Activated CD4-positive, alpha-beta T cell treated with anti-CD3 and anti-CD28 coated beads, Interleukin-2, amount 10 ng/mL, durations not matched to agents 24 days and 14 days (primary cell): ENCODE measurements around the gene KIAA0319L. TPM values are rescaled to one million over a fixed set of nuclear protein-coding genes. Genes with fewer than 3 reads are reported as not detected.
"Not testable (repeated sequence)": the region's sequence is repeated elsewhere in the genome, so short reads cannot be mapped to it uniquely, and the experiment has no call there.

ENCODE experiments used
- DNase-seq: peaks from one replicate; pipeline ENCODE4 v3.0.0; 2022
- H3K27ac Mint-ChIP-seq: one replicate; pipeline ENCODE4 v1.8.0; 2022; ENCODE audit warnings: mild to moderate bottlenecking, mixed read lengths
- H3K27me3 Mint-ChIP-seq: one replicate; pipeline ENCODE4 v1.8.0; 2022; ENCODE audit warnings: mixed read lengths
- H3K36me3 Mint-ChIP-seq: one replicate; pipeline ENCODE4 v1.8.0; 2022; ENCODE audit warnings: low read depth, mild to moderate bottlenecking, mixed read lengths
- H3K4me1 Mint-ChIP-seq: one replicate; pipeline ENCODE4 v1.8.0; 2021; ENCODE audit warnings: mixed read lengths
- H3K4me3 Mint-ChIP-seq: one replicate; pipeline ENCODE4 v1.8.0; 2022; ENCODE audit warnings: mild to moderate bottlenecking, moderate library complexity, mixed read lengths
- H3K9me3 Mint-ChIP-seq: one replicate; pipeline ENCODE4 v1.8.0; 2021; ENCODE audit warnings: mixed read lengths
- intact Hi-C: fragments of 100-400 bp; cut with micrococcal nuclease; formaldehyde crosslinking; loops from one replicate; pipeline ENCODE4 v1.15.1; 2023
- total RNA-seq: library from RNA; stranded (reverse); gene quantifications from 2 replicates; pipeline ENCODE4 v1.2.3, GENCODE V29; 2022

The KIAA0319L gene
- total RNA-seq, 1 donor from 2014 or later = 35.2 TPM

DNA sequence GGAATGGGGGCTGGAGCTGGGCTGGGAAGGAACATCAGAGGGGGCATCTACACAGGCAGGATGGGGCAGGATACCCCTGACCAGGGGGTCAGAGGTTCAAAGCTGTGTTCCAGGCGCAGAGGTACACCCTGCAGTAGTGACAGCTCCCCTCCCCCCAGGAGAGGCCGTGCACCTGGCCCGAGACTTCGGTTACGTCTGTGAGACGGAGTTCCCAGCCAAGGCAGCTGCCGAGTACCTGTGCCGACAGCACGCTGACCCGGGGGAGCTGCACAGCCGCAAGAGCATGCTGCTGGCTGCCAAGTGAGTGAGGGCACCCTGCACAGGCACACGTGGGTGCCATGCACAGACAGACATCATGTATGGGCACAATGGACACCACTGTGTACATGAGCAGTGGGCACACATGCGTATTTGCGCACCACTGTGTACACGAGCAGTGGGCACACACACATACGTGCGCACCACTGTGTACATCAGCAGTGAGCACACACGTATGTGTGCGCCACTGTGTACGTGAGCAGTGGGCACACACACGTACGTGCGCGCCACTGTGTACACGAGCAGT lies 33.4 kb upstream of the KIAA0319L start:
- no peaks in the 10 kb centered on the region for H3K36me3 Mint-ChIP-seq
- H3K27ac Mint-ChIP-seq = no peak overlapping the region
- peaks cover 6% of the 10 kb centered on the region for H3K4me1 Mint-ChIP-seq
- H3K4me3 Mint-ChIP-seq = no peak overlapping the region
- H3K9me3 Mint-ChIP-seq = no peaks in the 10 kb centered on the region
- no peaks in the 10 kb centered on the region for H3K27me3 Mint-ChIP-seq
- intact Hi-C loops = no loop called here
- DNase-seq = no peak

DNA sequence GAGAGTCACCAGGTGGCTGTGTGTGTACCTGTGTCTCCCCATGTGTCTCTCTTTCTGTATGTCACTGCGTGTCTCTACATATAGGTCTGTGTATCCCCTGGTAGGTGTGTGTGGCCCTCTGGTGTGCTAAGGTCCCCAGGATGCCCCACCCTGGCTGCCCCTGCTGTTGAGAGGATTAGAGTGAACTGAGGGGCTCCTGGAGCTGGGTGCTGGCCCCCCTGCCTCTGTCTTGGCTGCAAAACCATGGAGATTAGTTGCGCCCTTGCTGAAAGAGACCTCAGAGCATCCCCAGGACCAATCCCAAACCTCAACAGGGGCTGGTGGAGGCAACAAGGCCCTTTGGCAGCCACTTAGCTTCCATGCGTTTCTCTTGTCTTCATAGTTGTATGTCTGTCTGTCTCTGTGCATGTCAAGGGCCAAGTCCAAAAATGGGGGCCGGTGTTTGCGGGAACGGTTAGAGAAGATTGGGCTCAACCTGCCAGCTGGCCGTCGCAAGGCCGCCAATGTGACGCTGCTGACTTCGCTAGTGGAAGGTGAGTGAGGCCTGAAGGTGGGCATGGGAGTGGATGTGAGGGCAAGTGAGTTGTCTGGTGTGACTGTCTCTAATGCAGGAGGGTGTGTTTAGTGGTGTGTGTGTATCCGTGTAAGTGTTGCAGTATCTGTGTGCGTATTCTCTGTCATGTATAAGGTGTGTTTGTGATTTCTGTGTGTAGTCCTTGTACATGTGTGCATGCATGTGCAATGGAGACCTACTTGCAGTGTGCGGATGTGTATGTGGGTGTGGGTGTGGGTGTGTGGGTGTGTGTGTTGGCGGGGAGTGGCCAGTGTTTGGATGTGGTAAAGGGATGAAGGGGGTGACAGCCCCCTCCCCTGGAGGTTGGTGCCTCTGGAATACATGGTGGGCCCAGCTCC lies 32.6 kb upstream of the KIAA0319L start:
- Mint-ChIP-seq H3K27me3 (no peaks in the 10 kb centered on the region), H3K27ac (peak overlapping the region; percentile 29), H3K4me1 (peaks cover 6% of the 10 kb centered on the region), H3K9me3 (no peaks in the 10 kb centered on the region), H3K4me3 (no peak overlapping the region), H3K36me3 (no peaks in the 10 kb centered on the region)
- no peak for DNase-seq
- intact Hi-C loops = no loop called here

DNA sequence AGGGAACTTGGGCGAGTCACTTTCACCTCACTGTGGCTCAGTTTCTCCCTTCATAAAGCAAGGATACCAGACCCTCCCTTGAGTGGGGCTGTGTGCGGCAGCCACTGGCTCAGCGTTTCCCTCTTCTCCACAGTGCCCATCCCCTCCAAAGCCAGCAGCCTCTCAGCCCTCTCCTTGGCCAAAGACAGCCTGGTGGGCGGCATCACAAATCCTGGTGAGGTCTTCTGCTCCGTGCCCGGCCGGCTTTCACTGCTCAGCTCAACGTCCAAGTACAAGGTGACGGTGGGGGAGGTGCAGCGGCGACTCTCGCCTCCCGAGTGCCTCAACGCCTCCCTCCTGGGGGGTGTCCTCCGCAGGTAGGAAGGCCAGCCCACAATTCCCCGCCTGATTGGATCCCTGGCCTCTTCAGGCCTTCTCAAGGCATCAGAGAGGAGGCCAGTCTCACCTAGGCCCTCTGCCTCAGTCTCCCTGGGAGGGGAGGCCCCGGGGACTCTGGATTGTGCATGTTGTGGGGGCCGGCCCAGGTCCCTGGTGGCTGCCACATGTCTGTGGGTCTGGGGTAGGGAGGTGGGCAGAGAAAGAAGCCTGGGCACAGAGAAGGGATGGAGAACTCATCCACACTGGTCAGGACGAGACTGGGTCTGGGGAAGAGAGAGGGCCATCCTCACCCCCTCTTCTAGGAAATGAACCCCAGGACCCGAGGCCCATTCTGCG lies 31.2 kb upstream of the KIAA0319L start:
- Mint-ChIP-seq H3K27ac (no peak overlapping the region), H3K27me3 (no peaks in the 10 kb centered on the region), H3K4me1 (peaks cover 5% of the 10 kb centered on the region), H3K4me3 (no peak overlapping the region), H3K36me3 (no peaks in the 10 kb centered on the region), H3K9me3 (no peaks in the 10 kb centered on the region)
- DNase-seq = no peak
- intact Hi-C loops = no loop called here

DNA sequence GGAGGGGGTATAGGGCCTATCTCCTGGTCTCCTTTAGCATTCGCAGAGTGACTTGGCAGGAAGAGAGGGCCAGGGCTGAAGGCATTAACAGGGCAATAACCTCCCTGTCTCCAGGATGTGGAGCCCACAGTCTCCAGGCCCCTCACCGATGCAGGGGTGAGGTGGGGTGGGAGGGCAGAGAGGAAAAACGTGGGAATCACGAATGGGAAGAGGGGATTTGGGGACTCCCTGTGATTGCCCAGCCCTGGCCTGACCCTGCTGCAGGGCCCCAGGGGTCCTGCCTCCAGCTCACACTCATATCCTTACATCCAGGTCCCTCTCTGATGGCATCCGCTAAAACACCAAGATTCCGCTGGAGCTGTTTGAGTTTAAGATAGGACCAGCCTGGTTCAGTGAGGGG lies 30.5 kb upstream of the KIAA0319L start:
- H3K4me3 Mint-ChIP-seq = no peak overlapping the region
- H3K4me1 Mint-ChIP-seq = peaks cover under 1% of the 10 kb centered on the region
- H3K9me3 Mint-ChIP-seq = no peaks in the 10 kb centered on the region
- intact Hi-C loops = no loop called here
- H3K27me3 Mint-ChIP-seq = no peaks in the 10 kb centered on the region
- DNase-seq = no peak
- no peak overlapping the region for H3K27ac Mint-ChIP-seq
- no peaks in the 10 kb centered on the region for H3K36me3 Mint-ChIP-seq

DNA sequence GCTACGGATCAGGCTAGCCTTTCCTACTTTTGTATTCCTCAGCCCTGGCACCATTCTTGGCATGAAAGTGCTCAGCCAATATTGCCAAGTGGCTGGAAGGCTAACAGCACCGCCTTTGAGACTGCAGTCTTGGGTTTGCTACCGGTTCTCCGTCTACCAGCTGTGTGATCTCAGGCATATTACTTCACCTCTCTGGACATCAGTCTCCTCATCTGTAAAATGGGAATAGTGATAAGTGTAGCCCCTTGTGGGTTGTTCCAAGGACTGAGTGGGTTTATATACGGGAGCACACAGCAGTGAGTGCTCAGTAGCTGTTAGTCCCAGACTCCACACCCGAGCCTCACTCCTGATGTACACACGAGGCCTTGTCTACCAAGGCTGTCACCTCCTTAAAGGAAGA lies 29.6 kb upstream of the KIAA0319L start:
- DNase-seq = no peak
- H3K27me3 Mint-ChIP-seq = no peaks in the 10 kb centered on the region
- no peaks in the 10 kb centered on the region for H3K4me1 Mint-ChIP-seq
- intact Hi-C loops = no loop called here
- no peak overlapping the region for H3K27ac Mint-ChIP-seq
- H3K9me3 Mint-ChIP-seq = no peaks in the 10 kb centered on the region
- H3K36me3 Mint-ChIP-seq = no peaks in the 10 kb centered on the region
- no peak overlapping the region for H3K4me3 Mint-ChIP-seq

DNA sequence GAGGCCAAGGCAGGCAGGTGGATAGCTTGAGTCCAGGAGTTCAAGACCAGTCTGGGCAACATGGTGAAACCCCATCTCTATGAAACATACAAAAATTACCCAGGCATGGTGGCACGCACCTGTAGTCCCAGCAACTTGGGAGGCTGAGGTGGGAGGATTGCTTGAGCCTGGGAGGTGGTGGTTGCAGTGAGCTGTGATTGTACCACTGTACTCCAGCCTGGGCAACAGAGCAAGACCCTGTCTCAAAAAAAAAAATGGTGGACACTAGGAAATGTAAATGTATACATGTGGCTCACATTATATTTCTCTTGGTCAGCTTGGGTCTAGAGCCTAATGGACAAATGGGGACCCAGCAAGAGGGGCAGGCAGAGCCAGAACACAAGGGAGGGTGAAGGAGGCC lies 28.6 kb upstream of the KIAA0319L start:
- H3K36me3 Mint-ChIP-seq, H3K4me3 Mint-ChIP-seq, H3K4me1 Mint-ChIP-seq, intact Hi-C loops, H3K27ac Mint-ChIP-seq, H3K27me3 Mint-ChIP-seq, H3K9me3 Mint-ChIP-seq, DNase-seq: not testable (repeated sequence)

DNA sequence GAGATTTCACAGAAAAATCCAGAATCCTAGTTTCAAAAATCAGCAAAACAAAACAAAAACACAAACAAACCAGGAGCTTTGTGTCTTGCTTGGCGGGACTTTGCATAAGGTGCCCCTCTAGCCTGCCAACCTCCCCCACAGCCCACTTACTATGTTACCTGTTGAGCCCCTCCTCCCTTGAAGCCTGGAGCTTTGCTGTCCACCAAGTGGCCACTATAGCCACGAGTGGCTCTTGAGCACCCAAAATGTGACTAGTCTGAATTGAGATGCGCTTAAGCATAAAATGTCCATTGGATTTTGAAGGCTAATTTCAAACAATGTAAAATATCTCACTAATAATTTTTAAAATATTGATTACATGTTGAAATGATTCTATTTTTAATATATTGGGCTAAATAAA lies 28.1 kb upstream of the KIAA0319L start:
- Mint-ChIP-seq H3K27me3 (no peaks in the 10 kb centered on the region), H3K4me1 (no peaks in the 10 kb centered on the region), H3K4me3 (no peak overlapping the region), H3K27ac (no peak overlapping the region), H3K9me3 (no peaks in the 10 kb centered on the region), H3K36me3 (no peaks in the 10 kb centered on the region)
- DNase-seq = no peak
- intact Hi-C loops = no loop called here

DNA sequence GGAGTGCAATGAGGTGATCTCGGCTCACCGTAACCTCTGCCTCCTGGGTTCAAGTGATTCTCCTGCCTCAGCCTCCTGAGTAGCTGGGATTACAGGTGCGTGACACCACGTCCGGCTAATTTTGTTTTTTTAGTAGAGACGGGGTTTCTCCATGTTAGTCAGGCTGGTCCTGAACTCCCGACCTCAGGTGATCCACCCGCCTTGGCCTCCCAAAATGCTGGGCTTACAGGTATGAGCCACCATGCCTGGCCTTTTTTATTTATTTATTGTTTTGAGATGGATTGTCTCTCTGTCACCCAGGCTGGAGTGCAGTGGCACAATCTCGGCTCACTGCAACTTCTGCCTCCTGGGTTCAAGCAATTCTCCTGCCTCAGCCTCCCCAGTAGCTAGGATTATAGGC lies 24.4 kb upstream of the KIAA0319L start:
- H3K36me3 Mint-ChIP-seq, H3K27ac Mint-ChIP-seq, intact Hi-C loops, DNase-seq, H3K4me1 Mint-ChIP-seq, H3K27me3 Mint-ChIP-seq, H3K9me3 Mint-ChIP-seq, H3K4me3 Mint-ChIP-seq: not testable (repeated sequence)

DNA sequence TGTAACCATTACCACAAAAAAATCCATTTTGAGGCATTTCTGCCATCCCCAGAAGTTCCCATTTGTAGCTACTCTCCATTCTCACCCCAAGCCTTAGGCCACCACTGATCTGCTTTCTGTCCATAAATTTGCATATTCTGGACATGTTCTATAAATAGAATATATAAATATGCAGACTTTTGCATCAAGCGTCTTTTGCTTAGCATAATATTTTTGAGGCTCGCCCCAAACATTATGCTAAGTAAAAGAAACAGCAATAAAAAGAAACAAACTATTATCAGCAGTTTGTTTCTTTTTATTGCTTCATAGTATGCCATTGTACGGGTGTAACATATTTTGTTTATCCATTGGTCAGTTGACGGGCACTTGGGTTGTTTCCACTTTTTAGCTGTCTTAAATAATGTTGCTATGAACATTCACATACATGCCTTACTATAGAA lies 23.8 kb upstream of the KIAA0319L start:
- H3K36me3 Mint-ChIP-seq = peaks cover 1% of the 10 kb centered on the region
- H3K4me1 Mint-ChIP-seq = peaks cover 14% of the 10 kb centered on the region
- peaks cover 6% of the 10 kb centered on the region for H3K27me3 Mint-ChIP-seq
- H3K27ac Mint-ChIP-seq = no peak overlapping the region
- no peaks in the 10 kb centered on the region for H3K9me3 Mint-ChIP-seq
- DNase-seq = no peak
- no peak overlapping the region for H3K4me3 Mint-ChIP-seq
- intact Hi-C loops = no loop called here

DNA sequence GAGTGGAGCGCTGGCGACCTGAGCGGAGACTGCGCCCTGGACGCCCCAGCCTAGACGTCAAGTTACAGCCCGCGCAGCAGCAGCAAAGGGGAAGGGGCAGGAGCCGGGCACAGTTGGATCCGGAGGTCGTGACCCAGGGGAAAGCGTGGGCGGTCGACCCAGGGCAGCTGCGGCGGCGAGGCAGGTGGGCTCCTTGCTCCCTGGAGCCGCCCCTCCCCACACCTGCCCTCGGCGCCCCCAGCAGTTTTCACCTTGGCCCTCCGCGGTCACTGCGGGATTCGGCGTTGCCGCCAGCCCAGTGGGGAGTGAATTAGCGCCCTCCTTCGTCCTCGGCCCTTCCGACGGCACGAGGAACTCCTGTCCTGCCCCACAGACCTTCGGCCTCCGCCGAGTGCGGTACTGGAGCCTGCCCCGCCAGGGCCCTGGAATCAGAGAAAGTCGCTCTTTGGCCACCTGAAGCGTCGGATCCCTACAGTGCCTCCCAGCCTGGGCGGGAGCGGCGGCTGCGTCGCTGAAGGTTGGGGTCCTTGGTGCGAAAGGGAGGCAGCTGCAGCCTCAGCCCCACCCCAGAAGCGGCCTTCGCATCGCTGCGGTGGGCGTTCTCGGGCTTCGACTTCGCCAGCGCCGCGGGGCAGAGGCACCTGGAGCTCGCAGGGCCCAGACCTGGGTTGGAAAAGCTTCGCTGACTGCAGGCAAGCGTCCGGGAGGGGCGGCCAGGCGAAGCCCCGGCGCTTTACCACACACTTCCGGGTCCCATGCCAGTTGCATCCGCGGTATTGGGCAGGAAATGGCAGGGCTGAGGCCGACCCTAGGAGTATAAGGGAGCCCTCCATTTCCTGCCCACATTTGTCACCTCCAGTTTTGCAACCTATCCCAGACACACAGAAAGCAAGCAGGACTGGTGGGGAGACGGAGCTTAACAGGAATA lies 20.1 kb upstream of the KIAA0319L start:
- Mint-ChIP-seq H3K9me3 (no peaks in the 10 kb centered on the region), H3K4me3 (peak overlapping the region; percentile 68), H3K36me3 (peaks cover 1% of the 10 kb centered on the region), H3K4me1 (peaks cover 17% of the 10 kb centered on the region), H3K27ac (peak overlapping the region; percentile 65), H3K27me3 (peaks cover 20% of the 10 kb centered on the region)
- intact Hi-C loops = loop anchor here (5.0 kb wide), 1 partner anchor 65 kb away; the partner anchor contains the start of gene PSMB2
- peak; percentile 89 for DNase-seq

DNA sequence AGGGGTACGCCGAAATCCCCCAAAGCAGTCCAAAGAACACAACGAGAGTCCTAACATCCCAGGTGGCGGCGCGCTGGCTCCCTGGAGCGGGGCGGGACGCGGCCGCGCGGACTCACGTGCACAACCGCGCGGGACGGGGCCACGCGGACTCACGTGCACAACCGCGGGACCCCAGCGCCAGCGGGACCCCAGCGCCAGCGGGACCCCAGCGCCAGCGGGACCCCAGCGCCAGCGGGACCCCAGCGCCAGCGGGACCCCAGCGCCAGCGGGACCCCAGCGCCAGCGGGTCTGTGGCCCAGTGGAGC lies 19.5 kb upstream of the KIAA0319L start:
- peaks cover 24% of the 10 kb centered on the region for H3K27me3 Mint-ChIP-seq
- H3K36me3 Mint-ChIP-seq, DNase-seq, H3K9me3 Mint-ChIP-seq: not testable (repeated sequence)
- intact Hi-C loops = loop anchor here (5.0 kb wide), 1 partner anchor 66 kb away; the partner anchor contains the start of gene PSMB2
- peaks cover 17% of the 10 kb centered on the region for H3K4me1 Mint-ChIP-seq
- H3K4me3 Mint-ChIP-seq = peak overlapping the region; percentile 60
- peak overlapping the region; percentile 57 for H3K27ac Mint-ChIP-seq

DNA sequence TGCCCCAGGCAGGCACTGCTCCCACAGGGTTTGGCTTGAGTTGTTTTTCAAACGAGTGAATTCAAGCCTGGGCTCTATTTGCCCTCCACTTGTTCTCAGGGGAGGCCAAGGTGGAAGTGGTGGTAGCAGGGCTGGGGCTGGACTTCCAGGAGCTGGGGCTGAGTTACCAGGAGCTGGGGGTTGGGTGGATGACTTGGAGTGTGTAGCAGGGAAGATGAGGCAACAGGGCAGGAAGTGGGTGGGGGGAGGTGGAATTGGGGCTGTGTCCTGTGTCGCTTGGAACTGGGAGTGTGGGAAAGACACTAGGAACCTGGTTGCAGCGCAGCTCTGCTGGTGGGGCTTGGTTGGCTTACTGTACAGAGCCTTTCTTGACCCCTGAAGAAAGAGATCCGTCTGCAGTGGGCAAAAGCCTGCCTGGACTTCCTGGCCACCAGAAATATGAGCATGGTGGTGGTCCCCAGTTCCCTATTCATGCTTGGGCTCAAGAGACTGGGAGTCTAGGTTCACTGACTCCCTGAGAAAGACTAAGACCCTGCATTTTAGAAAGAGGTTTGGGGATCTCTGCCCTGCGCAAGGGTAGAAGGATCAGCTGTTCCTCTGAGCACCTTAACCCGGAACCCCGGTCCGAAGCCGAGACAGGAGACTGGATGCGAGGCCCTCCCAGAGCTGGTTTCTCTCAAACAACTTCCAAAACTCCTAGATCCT lies 19.0 kb upstream of the KIAA0319L start:
- intact Hi-C loops = loop anchor here (5.0 kb wide), 1 partner anchor 66 kb away; the partner anchor contains the start of gene PSMB2
- Mint-ChIP-seq H3K4me1 (peaks cover 17% of the 10 kb centered on the region), H3K27me3 (peaks cover 29% of the 10 kb centered on the region), H3K4me3 (peak overlapping the region; percentile 60), H3K9me3 (no peaks in the 10 kb centered on the region), H3K36me3 (peaks cover 1% of the 10 kb centered on the region), H3K27ac (peak overlapping the region; percentile 74)
- no peak for DNase-seq
